ENCODE results near the gene EFNA5. TPM values are rescaled to one million over a fixed set of nuclear protein-coding genes. Genes with fewer than 3 reads are reported as not detected.
A peak's percentile ranks its signal among the peaks of the same experiment; 100 is the strongest.

Gene EFNA5
- total RNA-seq, 1 donor from 2014 or later: 2.2 TPM

GRCh38 chr5:107705402-107706014, 34.8 kb upstream of the EFNA5 start:
- intact Hi-C loops (cut with DNase I): no loop called here
- Histone ChIP-seq H3K4me1 (no peaks in the 10 kb centered on the region), H3K27me3 (no peaks in the 10 kb centered on the region), H3K9me3 (no peaks in the 10 kb centered on the region), H3K36me3 (no peaks in the 10 kb centered on the region), H3K4me3 (peak overlapping the region in 1 of 2 donors; percentile 5), H3K27ac (no peak overlapping the region)
- TF ChIP-seq CTCF (IDR thresholded peaks at IDR 0.05): no peak
- no peak for DNase-seq (ENCODE audit: low spot score in 2 of 2)

GRCh38 chr5:107704681-107705401, 34.1 kb upstream of the EFNA5 start:
- Histone ChIP-seq H3K4me3 (peak overlapping the region in 1 of 2 donors; percentile 5), H3K4me1 (no peaks in the 10 kb centered on the region), H3K36me3 (no peaks in the 10 kb centered on the region), H3K27ac (no peak overlapping the region), H3K27me3 (no peaks in the 10 kb centered on the region), H3K9me3 (no peaks in the 10 kb centered on the region)
- TF ChIP-seq CTCF (IDR thresholded peaks at IDR 0.05): no peak
- DNase-seq (ENCODE audit: low spot score in 2 of 2): no peak
- intact Hi-C loops (cut with DNase I): no loop called here

GRCh38 chr5:107700481-107700880, 29.7 kb upstream of the EFNA5 start:
- H3K36me3 ChIP-seq: no peaks in the 10 kb centered on the region
- H3K27me3 ChIP-seq: no peaks in the 10 kb centered on the region
- no peaks in the 10 kb centered on the region for H3K9me3 ChIP-seq
- no peak for DNase-seq (ENCODE audit: low spot score in 2 of 2)
- H3K4me3 ChIP-seq: no peak overlapping the region
- H3K4me1 ChIP-seq: no peaks in the 10 kb centered on the region
- no peak for TF ChIP-seq CTCF (IDR thresholded peaks at IDR 0.05)
- intact Hi-C loops (cut with DNase I): no loop called here
- no peak overlapping the region for H3K27ac ChIP-seq

- no peak for TF ChIP-seq CTCF (IDR thresholded peaks at IDR 0.05)
- Histone ChIP-seq H3K27me3 (no peaks in the 10 kb centered on the region), H3K4me3 (no peak overlapping the region), H3K9me3 (no peaks in the 10 kb centered on the region), H3K36me3 (no peaks in the 10 kb centered on the region), H3K4me1 (no peaks in the 10 kb centered on the region), H3K27ac (no peak overlapping the region)
- intact Hi-C loops (cut with DNase I): no loop called here
- no peak for DNase-seq (ENCODE audit: low spot score in 2 of 2)
Observed at GRCh38 chr5:107699425-107699824, 28.7 kb upstream of the EFNA5 start.

GRCh38 chr5:107698286-107698685, 27.5 kb upstream of the EFNA5 start:
- Histone ChIP-seq H3K9me3 (no peaks in the 10 kb centered on the region), H3K27ac (no peak overlapping the region), H3K4me3 (no peak overlapping the region), H3K4me1 (no peaks in the 10 kb centered on the region), H3K36me3 (no peaks in the 10 kb centered on the region), H3K27me3 (no peaks in the 10 kb centered on the region)
- TF ChIP-seq CTCF (IDR thresholded peaks at IDR 0.05): no peak
- intact Hi-C loops (cut with DNase I): no loop called here
- no peak for DNase-seq (ENCODE audit: low spot score in 2 of 2)
